Measurements from ENCODE around the gene CNTN1. TPM values are rescaled to one million over a fixed set of nuclear protein-coding genes. Genes with fewer than 3 reads are reported as not detected.

Gene CNTN1
- total and polyA plus RNA-seq, 2 experiments from 2014 or later: 0.58 to 2.4 TPM

- TF ChIP-seq EZH2 (IDR thresholded peaks at IDR 0.05; ENCODE audit: borderline replicate concordance) (no peak), CTCF (IDR thresholded peaks at IDR 0.05; ENCODE audit: poor library complexity) (no peak), EZH2phosphoT487 (IDR thresholded peaks at IDR 0.05; ENCODE audit: low read depth, severe bottlenecking, unreplicated experiment) (no peak)
- H3K27me3 ChIP-seq: no peaks in the 10 kb centered on the region
- no peaks in the 10 kb centered on the region for H3K36me3 ChIP-seq (replicated peaks; ENCODE audit: insufficient read depth, low read depth)
- no peak overlapping the region for H3K4me3 ChIP-seq
- WGBS (ENCODE audit: low lambda C conversion rate, missing lambda C conversion rate): 85% methylated on average over 2 of the region's 2 CpGs
- no peaks in the 10 kb centered on the region for H4K20me1 ChIP-seq (ENCODE audit: insufficient read depth, poor library complexity, severe bottlenecking)
- no peaks in the 10 kb centered on the region for H3K9me2 ChIP-seq (replicated peaks; ENCODE audit: insufficient read depth)
- no peaks in the 10 kb centered on the region for H3K79me2 ChIP-seq
- DNase-seq (ENCODE audit: low spot score): no peak
- H2AFZ ChIP-seq: no peak overlapping the region
- no peaks in the 10 kb centered on the region for H3K9me3 ChIP-seq (ENCODE audit: low read depth)
- H3K27ac ChIP-seq: no peak overlapping the region
- H3K4me2 ChIP-seq: no peak overlapping the region
- H3K4me1 ChIP-seq (ENCODE audit: insufficient read depth): no peaks in the 10 kb centered on the region
Observed at GRCh38 chr12:41089438-41089837, 397.2 kb downstream of the CNTN1 start.

- 92% methylated on average over 1 of the region's 1 CpG for WGBS (ENCODE audit: low lambda C conversion rate, missing lambda C conversion rate)
Observed at GRCh38 chr12:41092115-41092514, 399.9 kb downstream of the CNTN1 start.

GRCh38 chr12:41096797-41097196 lies 404.6 kb downstream of the CNTN1 start:
- H3K9me2 ChIP-seq (replicated peaks; ENCODE audit: insufficient read depth): no peaks in the 10 kb centered on the region
- H4K20me1 ChIP-seq (ENCODE audit: insufficient read depth, poor library complexity, severe bottlenecking): no peaks in the 10 kb centered on the region
- no peak for DNase-seq (ENCODE audit: low spot score)
- no peak overlapping the region for H3K4me3 ChIP-seq
- no peaks in the 10 kb centered on the region for H3K36me3 ChIP-seq (replicated peaks; ENCODE audit: insufficient read depth, low read depth)
- no peak overlapping the region for H2AFZ ChIP-seq
- no peak overlapping the region for H3K27ac ChIP-seq
- H3K4me2 ChIP-seq: no peak overlapping the region
- no peaks in the 10 kb centered on the region for H3K79me2 ChIP-seq
- H3K27me3 ChIP-seq: no peaks in the 10 kb centered on the region
- WGBS (ENCODE audit: low lambda C conversion rate, missing lambda C conversion rate): 93% methylated on average over 1 of the region's 1 CpG
- no peak for TF ChIP-seq CTCF (IDR thresholded peaks at IDR 0.05; ENCODE audit: poor library complexity)
- no peak for TF ChIP-seq EZH2phosphoT487 (IDR thresholded peaks at IDR 0.05; ENCODE audit: low read depth, severe bottlenecking, unreplicated experiment)
- no peak for TF ChIP-seq EZH2 (IDR thresholded peaks at IDR 0.05; ENCODE audit: borderline replicate concordance)
- H3K4me1 ChIP-seq (ENCODE audit: insufficient read depth): no peaks in the 10 kb centered on the region
- H3K9me3 ChIP-seq (ENCODE audit: low read depth): no peaks in the 10 kb centered on the region

More at GRCh38 chr12:41092115-41092514, 399.9 kb downstream of the CNTN1 start:
- no peak overlapping the region for H3K4me3 ChIP-seq
- TF ChIP-seq EZH2 (IDR thresholded peaks at IDR 0.05; ENCODE audit: borderline replicate concordance) (no peak), EZH2phosphoT487 (IDR thresholded peaks at IDR 0.05; ENCODE audit: low read depth, severe bottlenecking, unreplicated experiment) (no peak), CTCF (IDR thresholded peaks at IDR 0.05; ENCODE audit: poor library complexity) (no peak)
- no peaks in the 10 kb centered on the region for H4K20me1 ChIP-seq (ENCODE audit: insufficient read depth, poor library complexity, severe bottlenecking)
- H2AFZ ChIP-seq: no peak overlapping the region
- H3K9me2 ChIP-seq (replicated peaks; ENCODE audit: insufficient read depth): no peaks in the 10 kb centered on the region
- no peak overlapping the region for H3K4me2 ChIP-seq
- H3K4me1 ChIP-seq (ENCODE audit: insufficient read depth): no peaks in the 10 kb centered on the region
- H3K36me3 ChIP-seq (replicated peaks; ENCODE audit: insufficient read depth, low read depth): no peaks in the 10 kb centered on the region
- no peaks in the 10 kb centered on the region for H3K9me3 ChIP-seq (ENCODE audit: low read depth)
- H3K27me3 ChIP-seq: no peaks in the 10 kb centered on the region
- no peak overlapping the region for H3K27ac ChIP-seq
- DNase-seq (ENCODE audit: low spot score): no peak
- no peaks in the 10 kb centered on the region for H3K79me2 ChIP-seq

GRCh38 chr12:41100572-41100971 lies 408.3 kb downstream of the CNTN1 start:
- no peaks in the 10 kb centered on the region for H3K9me2 ChIP-seq (replicated peaks; ENCODE audit: insufficient read depth)
- no peak overlapping the region for H2AFZ ChIP-seq
- 86% methylated on average over 1 of the region's 1 CpG for WGBS (ENCODE audit: low lambda C conversion rate, missing lambda C conversion rate)

More at GRCh38 chr12:41100572-41100971, 408.3 kb downstream of the CNTN1 start:
- no peak for DNase-seq (ENCODE audit: low spot score)
- Histone ChIP-seq H3K9me3 (ENCODE audit: low read depth) (no peaks in the 10 kb centered on the region), H3K79me2 (no peaks in the 10 kb centered on the region), H3K27ac (no peak overlapping the region), H3K4me1 (ENCODE audit: insufficient read depth) (no peaks in the 10 kb centered on the region), H3K4me3 (no peak overlapping the region), H4K20me1 (ENCODE audit: insufficient read depth, poor library complexity, severe bottlenecking) (no peaks in the 10 kb centered on the region), H3K36me3 (replicated peaks; ENCODE audit: insufficient read depth, low read depth) (no peaks in the 10 kb centered on the region), H3K4me2 (no peak overlapping the region), H3K27me3 (no peaks in the 10 kb centered on the region)
- TF ChIP-seq CTCF (IDR thresholded peaks at IDR 0.05; ENCODE audit: poor library complexity): no peak
- no peak for TF ChIP-seq EZH2phosphoT487 (IDR thresholded peaks at IDR 0.05; ENCODE audit: low read depth, severe bottlenecking, unreplicated experiment)
- TF ChIP-seq EZH2 (IDR thresholded peaks at IDR 0.05; ENCODE audit: borderline replicate concordance): no peak

All from hepatocyte (in vitro differentiated cells).